Endothelial cell of umbilical vein (primary cell): ENCODE results near the gene DUSP16.

Experiments used
- CTCF ChIP-seq, 2 donors: IDR thresholded peaks; 1 replicate in 1 of 2; 2 replicates in 1 of 2; pipeline ENCODE4 v1.5.1; 2011; ENCODE audit warnings: low read length in 2 of 2, mild to moderate bottlenecking in 2 of 2, moderate library complexity in 2 of 2, control low read depth in 1 of 2, inconsistent platforms in 1 of 2, low read depth in 1 of 2; ENCODE audit not compliant: insufficient read depth in 1 of 2; ENCODE audit errors: extremely low read depth in 1 of 2
- EZH2 ChIP-seq: IDR thresholded peaks from 2 replicates; pipeline ENCODE4 v1.6.1; 2012; ENCODE audit warnings: borderline replicate concordance, low read depth, mild to moderate bottlenecking, moderate library complexity, low read length, inconsistent platforms; ENCODE audit not compliant: severe bottlenecking
- FOS ChIP-seq: IDR thresholded peaks from 2 replicates; pipeline ENCODE4 v1.6.1; 2011; ENCODE audit warnings: mild to moderate bottlenecking, low read length, moderate library complexity, borderline replicate concordance; ENCODE audit not compliant: insufficient read depth
- GATA2 ChIP-seq: IDR thresholded peaks from 2 replicates; pipeline ENCODE4 v1.7.0; 2011; ENCODE audit warnings: low read depth, mild to moderate bottlenecking, moderate library complexity, mixed read lengths, low read length; ENCODE audit not compliant: insufficient read length, insufficient read depth
- JUN ChIP-seq: IDR thresholded peaks from 2 replicates; pipeline ENCODE4 v1.6.1; 2011; ENCODE audit warnings: borderline replicate concordance, low read depth; ENCODE audit not compliant: insufficient read length, insufficient read depth
- MAX ChIP-seq: IDR thresholded peaks from 2 replicates; pipeline ENCODE4 v1.6.1; 2011; ENCODE audit not compliant: insufficient read depth, insufficient read length
- POLR2A ChIP-seq: IDR thresholded peaks from 2 replicates; pipeline ENCODE4 v1.6.1; 2012; ENCODE audit warnings: low read depth, mild to moderate bottlenecking, control low read depth, low read length
- POLR2AphosphoS5 ChIP-seq: IDR thresholded peaks from 2 replicates; pipeline ENCODE4 v1.6.1; 2012; ENCODE audit warnings: low read depth, mild to moderate bottlenecking, control low read depth, low read length, moderate library complexity; ENCODE audit not compliant: insufficient read depth

GRCh38 chr12:12510141-12510540 is 52.5 kb downstream of the DUSP16 start:
- TF ChIP-seq CTCF (IDR thresholded peaks at IDR 0.05; ENCODE audit: extremely low read depth in 1 of 2, insufficient read depth in 1 of 2, low read depth in 1 of 2, low read length in 2 of 2) (no peak), MAX (no peak), JUN (no peak), POLR2A (no peak), EZH2 (no peak), POLR2AphosphoS5 (no peak), FOS (peak; percentile 76), GATA2 (no peak)
